ENCODE results near the gene SSR3.

DNA sequence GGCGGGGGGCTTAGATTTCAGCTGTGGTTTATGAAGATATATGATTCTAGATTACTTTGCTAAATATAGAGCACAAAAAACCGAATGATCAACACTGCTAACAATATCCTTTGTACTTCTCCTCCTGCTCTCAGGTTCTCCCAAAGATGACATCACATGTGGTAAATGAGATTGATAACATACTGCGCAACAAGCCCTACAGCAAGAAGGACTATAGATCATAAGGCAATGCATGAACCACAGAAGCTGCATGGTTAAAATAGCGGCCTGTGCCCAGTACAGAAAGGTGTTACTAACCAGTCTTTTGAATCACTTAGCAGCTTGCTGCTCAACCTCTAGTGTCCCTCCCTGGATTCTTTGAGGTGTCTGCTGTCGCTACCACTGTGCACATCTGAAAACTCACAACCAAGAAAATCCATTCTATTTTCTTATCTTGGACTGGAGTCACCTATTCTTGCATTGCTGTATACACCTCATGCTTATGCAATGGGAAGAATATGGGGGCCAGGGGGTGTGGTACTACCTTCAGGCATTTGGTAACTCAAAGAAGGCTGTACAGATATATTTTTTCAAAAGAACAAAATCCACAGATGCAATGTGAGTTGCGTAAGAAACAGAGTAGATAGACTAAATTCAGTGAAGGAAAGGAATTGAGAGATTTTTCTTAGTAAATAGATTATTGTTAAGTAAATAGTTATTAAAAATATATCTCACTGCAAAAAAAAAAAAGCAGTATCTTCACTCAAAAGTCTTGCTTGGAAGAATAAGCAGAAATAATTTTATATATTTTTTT, 18.2 kb downstream of the SSR3 start:
- TF ChIP-seq, protein P1, sequence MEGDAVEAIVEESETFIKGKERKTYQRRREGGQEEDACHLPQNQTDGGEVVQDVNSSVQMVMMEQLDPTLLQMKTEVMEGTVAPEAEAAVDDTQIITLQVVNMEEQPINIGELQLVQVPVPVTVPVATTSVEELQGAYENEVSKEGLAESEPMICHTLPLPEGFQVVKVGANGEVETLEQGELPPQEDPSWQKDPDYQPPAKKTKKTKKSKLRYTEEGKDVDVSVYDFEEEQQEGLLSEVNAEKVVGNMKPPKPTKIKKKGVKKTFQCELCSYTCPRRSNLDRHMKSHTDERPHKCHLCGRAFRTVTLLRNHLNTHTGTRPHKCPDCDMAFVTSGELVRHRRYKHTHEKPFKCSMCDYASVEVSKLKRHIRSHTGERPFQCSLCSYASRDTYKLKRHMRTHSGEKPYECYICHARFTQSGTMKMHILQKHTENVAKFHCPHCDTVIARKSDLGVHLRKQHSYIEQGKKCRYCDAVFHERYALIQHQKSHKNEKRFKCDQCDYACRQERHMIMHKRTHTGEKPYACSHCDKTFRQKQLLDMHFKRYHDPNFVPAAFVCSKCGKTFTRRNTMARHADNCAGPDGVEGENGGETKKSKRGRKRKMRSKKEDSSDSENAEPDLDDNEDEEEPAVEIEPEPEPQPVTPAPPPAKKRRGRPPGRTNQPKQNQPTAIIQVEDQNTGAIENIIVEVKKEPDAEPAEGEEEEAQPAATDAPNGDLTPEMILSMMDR (IDR thresholded peaks at IDR 0.05) = no peak
- TF ChIP-seq POLR2A (IDR thresholded peaks at IDR 0.05) = no peak

All from uterus (tissue), 2 donors.